ENCODE results near the gene HERPUD2. TPM values are rescaled to one million over a fixed set of nuclear protein-coding genes. Genes with fewer than 3 reads are reported as not detected.
"Not testable (repeated sequence)": the region's sequence is repeated elsewhere in the genome, so short reads cannot be mapped to it uniquely, and the experiment has no call there.

HERPUD2 gene
- total RNA-seq, 1 donor from 2014 or later, result 31.8 TPM

DNA sequence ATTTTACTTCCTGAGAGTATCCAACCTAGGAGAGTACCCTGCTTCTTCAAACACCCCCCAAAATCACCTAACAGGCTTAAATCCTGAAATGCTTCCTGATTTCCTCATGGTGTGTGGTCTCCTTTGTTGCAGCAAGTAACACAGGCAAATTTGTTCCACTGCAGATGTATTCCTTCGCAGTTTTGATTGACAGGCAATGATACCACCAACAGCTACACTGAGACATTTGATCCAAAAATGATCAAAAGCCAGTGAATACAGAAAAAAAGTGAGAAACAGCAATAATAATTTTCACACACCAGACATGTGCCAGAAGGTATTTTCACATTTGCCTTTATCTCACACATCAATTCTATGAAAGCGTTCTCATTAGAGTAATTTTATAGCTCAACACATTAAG lies 95.9 kb downstream of the HERPUD2 start:
- peaks cover 13% of the 10 kb centered on the region for H3K4me1 Mint-ChIP-seq (ENCODE audit: unreplicated experiment)
- H3K27ac Mint-ChIP-seq (ENCODE audit: unreplicated experiment), result no peak overlapping the region
- no peaks in the 10 kb centered on the region for H3K27me3 Mint-ChIP-seq (ENCODE audit: unreplicated experiment)
- no peak for DNase-seq (ENCODE audit: extremely low spot score, unreplicated experiment)
- H3K4me3 Mint-ChIP-seq (ENCODE audit: unreplicated experiment), result no peak overlapping the region
- peaks cover 13% of the 10 kb centered on the region for H3K36me3 Mint-ChIP-seq (ENCODE audit: unreplicated experiment)
- no peaks in the 10 kb centered on the region for H3K9me3 Mint-ChIP-seq (ENCODE audit: unreplicated experiment)
- no peak for TF ChIP-seq CTCF (IDR thresholded peaks at IDR 0.05)

DNA sequence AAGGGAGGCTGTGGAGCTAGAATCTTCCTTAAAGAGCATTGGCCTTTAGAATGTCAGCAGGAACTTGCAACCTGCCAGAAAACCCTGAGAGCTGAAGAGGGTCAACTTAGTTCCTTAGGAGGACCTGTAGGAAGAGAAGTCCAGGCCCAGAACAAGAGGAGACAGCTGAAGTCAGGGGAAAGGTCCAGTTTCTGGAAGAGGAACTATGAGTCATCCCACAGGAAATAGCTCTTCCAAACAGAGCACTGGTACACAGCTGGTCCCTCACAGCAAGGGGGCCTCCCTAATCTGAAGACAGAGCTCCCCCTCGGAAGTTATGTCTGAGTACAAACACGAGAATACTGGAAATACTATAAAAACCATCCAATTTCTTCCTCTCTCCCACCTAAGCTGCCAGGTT lies 98.9 kb downstream of the HERPUD2 start:
- Mint-ChIP-seq H3K4me3 (ENCODE audit: unreplicated experiment) (no peak overlapping the region), H3K27me3 (ENCODE audit: unreplicated experiment) (no peaks in the 10 kb centered on the region), H3K27ac (ENCODE audit: unreplicated experiment) (peak overlapping the region; percentile 65), H3K9me3 (ENCODE audit: unreplicated experiment) (no peaks in the 10 kb centered on the region), H3K4me1 (ENCODE audit: unreplicated experiment) (peaks cover 13% of the 10 kb centered on the region), H3K36me3 (ENCODE audit: unreplicated experiment) (no peaks in the 10 kb centered on the region)
- no peak for TF ChIP-seq CTCF (IDR thresholded peaks at IDR 0.05)
- no peak for DNase-seq (ENCODE audit: extremely low spot score, unreplicated experiment)

GRCh38 chr7:35593899-35594298 lies 101.0 kb downstream of the HERPUD2 start:
- Mint-ChIP-seq H3K4me1 (ENCODE audit: unreplicated experiment) (peaks cover 12% of the 10 kb centered on the region), H3K36me3 (ENCODE audit: unreplicated experiment) (no peaks in the 10 kb centered on the region), H3K9me3 (ENCODE audit: unreplicated experiment) (no peaks in the 10 kb centered on the region), H3K27ac (ENCODE audit: unreplicated experiment) (no peak overlapping the region), H3K27me3 (ENCODE audit: unreplicated experiment) (no peaks in the 10 kb centered on the region), H3K4me3 (ENCODE audit: unreplicated experiment) (no peak overlapping the region)
- no peak for DNase-seq (ENCODE audit: extremely low spot score, unreplicated experiment)
- peak; percentile 38 for TF ChIP-seq CTCF (IDR thresholded peaks at IDR 0.05)

GRCh38 chr7:35588647-35589046 lies 106.3 kb downstream of the HERPUD2 start:
- Mint-ChIP-seq H3K27ac (ENCODE audit: unreplicated experiment) (no peak overlapping the region), H3K9me3 (ENCODE audit: unreplicated experiment) (no peaks in the 10 kb centered on the region), H3K4me3 (ENCODE audit: unreplicated experiment) (no peak overlapping the region), H3K36me3 (ENCODE audit: unreplicated experiment) (no peaks in the 10 kb centered on the region), H3K4me1 (ENCODE audit: unreplicated experiment) (no peaks in the 10 kb centered on the region), H3K27me3 (ENCODE audit: unreplicated experiment) (no peaks in the 10 kb centered on the region)
- no peak for DNase-seq (ENCODE audit: extremely low spot score, unreplicated experiment)
- TF ChIP-seq CTCF (IDR thresholded peaks at IDR 0.05), result no peak

DNA sequence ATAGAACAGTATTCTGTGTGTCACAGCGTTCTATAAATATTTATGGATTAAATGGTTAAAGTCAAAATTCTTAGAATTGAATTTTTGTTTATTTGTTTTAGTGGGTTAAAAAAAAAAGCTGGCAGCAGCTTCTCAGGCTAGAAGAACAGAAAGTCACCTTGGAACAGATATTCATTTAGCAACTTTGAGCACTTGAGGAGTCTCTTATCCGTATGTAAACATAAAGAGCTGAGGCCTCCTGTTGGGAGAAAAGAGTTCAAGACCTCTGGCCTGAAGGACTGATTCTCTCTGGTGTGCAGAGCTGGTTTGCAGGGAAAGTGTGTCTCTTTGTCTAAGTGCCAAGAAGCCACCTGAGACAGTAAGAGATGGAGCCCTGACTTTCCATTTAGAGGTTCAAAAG lies 109.9 kb downstream of the HERPUD2 start:
- H3K36me3 Mint-ChIP-seq (ENCODE audit: unreplicated experiment), result no peaks in the 10 kb centered on the region
- TF ChIP-seq CTCF (IDR thresholded peaks at IDR 0.05), result no peak
- no peaks in the 10 kb centered on the region for H3K4me1 Mint-ChIP-seq (ENCODE audit: unreplicated experiment)
- no peaks in the 10 kb centered on the region for H3K9me3 Mint-ChIP-seq (ENCODE audit: unreplicated experiment)
- no peak for DNase-seq (ENCODE audit: extremely low spot score, unreplicated experiment)
- no peaks in the 10 kb centered on the region for H3K27me3 Mint-ChIP-seq (ENCODE audit: unreplicated experiment)
- H3K4me3 Mint-ChIP-seq (ENCODE audit: unreplicated experiment), result no peak overlapping the region
- H3K27ac Mint-ChIP-seq (ENCODE audit: unreplicated experiment), result no peak overlapping the region

GRCh38 chr7:35584533-35584932 lies 110.4 kb downstream of the HERPUD2 start:
- not testable (repeated sequence) for H3K9me3 Mint-ChIP-seq (ENCODE audit: unreplicated experiment); H3K4me1 Mint-ChIP-seq (ENCODE audit: unreplicated experiment); H3K27me3 Mint-ChIP-seq (ENCODE audit: unreplicated experiment); H3K4me3 Mint-ChIP-seq (ENCODE audit: unreplicated experiment); DNase-seq (ENCODE audit: extremely low spot score, unreplicated experiment); H3K27ac Mint-ChIP-seq (ENCODE audit: unreplicated experiment); H3K36me3 Mint-ChIP-seq (ENCODE audit: unreplicated experiment)
